ENCODE measurements around the gene SQOR. TPM values are rescaled to one million over a fixed set of nuclear protein-coding genes. Genes with fewer than 3 reads are reported as not detected.

The SQOR gene
- total RNA-seq, 2 donors from 2014 or later = 21.2 to 30.7 TPM

GRCh38 chr15:45587863-45588170 is 47.0 kb upstream of the SQOR start:
- TF ChIP-seq, protein P1, sequence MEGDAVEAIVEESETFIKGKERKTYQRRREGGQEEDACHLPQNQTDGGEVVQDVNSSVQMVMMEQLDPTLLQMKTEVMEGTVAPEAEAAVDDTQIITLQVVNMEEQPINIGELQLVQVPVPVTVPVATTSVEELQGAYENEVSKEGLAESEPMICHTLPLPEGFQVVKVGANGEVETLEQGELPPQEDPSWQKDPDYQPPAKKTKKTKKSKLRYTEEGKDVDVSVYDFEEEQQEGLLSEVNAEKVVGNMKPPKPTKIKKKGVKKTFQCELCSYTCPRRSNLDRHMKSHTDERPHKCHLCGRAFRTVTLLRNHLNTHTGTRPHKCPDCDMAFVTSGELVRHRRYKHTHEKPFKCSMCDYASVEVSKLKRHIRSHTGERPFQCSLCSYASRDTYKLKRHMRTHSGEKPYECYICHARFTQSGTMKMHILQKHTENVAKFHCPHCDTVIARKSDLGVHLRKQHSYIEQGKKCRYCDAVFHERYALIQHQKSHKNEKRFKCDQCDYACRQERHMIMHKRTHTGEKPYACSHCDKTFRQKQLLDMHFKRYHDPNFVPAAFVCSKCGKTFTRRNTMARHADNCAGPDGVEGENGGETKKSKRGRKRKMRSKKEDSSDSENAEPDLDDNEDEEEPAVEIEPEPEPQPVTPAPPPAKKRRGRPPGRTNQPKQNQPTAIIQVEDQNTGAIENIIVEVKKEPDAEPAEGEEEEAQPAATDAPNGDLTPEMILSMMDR (IDR thresholded peaks at IDR 0.05) = no peak
- Histone ChIP-seq H3K4me3 (peak overlapping the region; percentile 91 to 96), H3K27ac (peak overlapping the region; percentile 99 to 100), H3K27me3 (no peaks in the 10 kb centered on the region), H3K4me1 (peaks cover 0 to 44% of the 10 kb centered on the region in 2 donors), H3K9me3 (no peaks in the 10 kb centered on the region), H3K36me3 (no peaks in the 10 kb centered on the region)
- no peak for DNase-seq (ENCODE audit: low spot score)

DNA sequence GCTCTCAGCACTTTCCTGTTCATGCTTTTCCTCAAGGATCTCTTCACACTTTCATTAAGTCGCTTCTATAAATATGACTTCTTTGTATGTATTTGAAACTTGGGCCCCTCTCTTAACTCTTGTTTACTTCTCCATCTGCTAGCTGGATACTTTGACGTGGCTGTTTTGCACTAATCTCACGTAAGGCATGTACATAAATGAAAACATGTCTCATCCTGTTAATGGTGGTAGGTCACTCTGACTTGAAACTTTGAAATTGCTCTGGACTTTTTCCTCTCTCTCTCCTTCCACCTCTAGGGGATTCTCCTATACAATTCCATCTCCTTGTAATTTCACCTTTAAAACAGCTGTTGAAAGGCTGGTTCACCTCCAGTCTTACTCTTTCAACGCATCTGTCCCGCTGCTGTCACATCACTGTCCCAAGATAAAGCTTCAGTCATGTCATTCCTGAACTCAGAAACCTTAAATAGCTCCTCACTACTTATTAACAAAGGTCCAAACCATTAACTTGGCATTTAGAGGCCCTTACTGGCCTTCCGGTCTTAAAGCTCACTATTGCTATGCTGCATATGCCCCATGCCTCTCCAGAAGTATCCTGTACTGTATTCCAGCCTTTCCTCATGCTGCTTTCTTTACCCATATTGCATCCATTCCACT is 46.5 kb upstream of the SQOR start:
- H3K36me3 ChIP-seq = no peaks in the 10 kb centered on the region
- DNase-seq (ENCODE audit: low spot score) = no peak
- H3K27me3 ChIP-seq = no peaks in the 10 kb centered on the region
- H3K27ac ChIP-seq = peak overlapping the region; percentile 99 to 100
- H3K9me3 ChIP-seq = no peaks in the 10 kb centered on the region
- TF ChIP-seq, protein P1 (IDR thresholded peaks at IDR 0.05) = no peak
- peaks cover 0 to 44% of the 10 kb centered on the region in 2 donors for H3K4me1 ChIP-seq
- H3K4me3 ChIP-seq = peak overlapping the region; percentile 91 to 96

GRCh38 chr15:45589256-45589655 is 45.6 kb upstream of the SQOR start:
- Histone ChIP-seq H3K27ac (no peak overlapping the region), H3K27me3 (no peaks in the 10 kb centered on the region), H3K4me1 (peaks cover 0 to 44% of the 10 kb centered on the region in 2 donors), H3K4me3 (no peak overlapping the region), H3K9me3 (no peaks in the 10 kb centered on the region), H3K36me3 (no peaks in the 10 kb centered on the region)
- TF ChIP-seq, protein P1 (IDR thresholded peaks at IDR 0.05) = no peak
- no peak for DNase-seq (ENCODE audit: low spot score)

GRCh38 chr15:45594319-45594718 is 40.5 kb upstream of the SQOR start:
- Histone ChIP-seq H3K4me3 (no peak overlapping the region), H3K27me3 (no peaks in the 10 kb centered on the region), H3K27ac (no peak overlapping the region), H3K9me3 (no peaks in the 10 kb centered on the region), H3K36me3 (peaks cover 10% of the 10 kb centered on the region), H3K4me1 (peaks cover 0 to 16% of the 10 kb centered on the region in 2 donors)
- DNase-seq (ENCODE audit: low spot score) = no peak
- TF ChIP-seq, protein P1 (IDR thresholded peaks at IDR 0.05) = no peak

GRCh38 chr15:45594835-45595530 is 39.8 kb upstream of the SQOR start:
- Histone ChIP-seq H3K27me3 (no peaks in the 10 kb centered on the region), H3K36me3 (peaks cover 10% of the 10 kb centered on the region), H3K4me3 (no peak overlapping the region), H3K9me3 (no peaks in the 10 kb centered on the region), H3K4me1 (peaks cover 0 to 9% of the 10 kb centered on the region in 2 donors), H3K27ac (no peak overlapping the region)
- DNase-seq (ENCODE audit: low spot score) = no peak
- TF ChIP-seq, protein P1 (IDR thresholded peaks at IDR 0.05) = no peak

Data from right atrium auricular region (tissue), 2 donors.